SK-N-SH treated with all-trans-retinoic acid at 6 μM for 48 hours (cell line): ENCODE measurements around the gene C16orf95.
"Not testable (repeated sequence)": the region's sequence is repeated elsewhere in the genome, so short reads cannot be mapped to it uniquely, and the experiment has no call there.

Source experiments
- ATAC-seq: fragments of 200-7000 bp; cut with Tn5 transposase; 3 replicates; pipeline ENCODE4 v1.9.1; 2020; ENCODE audit warnings: mild to moderate bottlenecking, moderate library complexity
- ARNTL ChIP-seq: fragments of 450-650 bp; formaldehyde crosslinking; IDR thresholded peaks from 2 replicates; pipeline ENCODE4 v1.5.0; 2020; ENCODE audit warnings: low read depth, mild to moderate bottlenecking, moderate library complexity, borderline replicate concordance
- CSRNP3 ChIP-seq: fragments of 250-450 bp; sonication (Bioruptor Pico); IDR thresholded peaks from 2 replicates; pipeline ENCODE4 v1.5.1; 2021; ENCODE audit warnings: mild to moderate bottlenecking, moderate library complexity
- ESRRG ChIP-seq: fragments of 250-450 bp; sonication (Bioruptor Pico); IDR thresholded peaks from 2 replicates; pipeline ENCODE4 v1.6.1; 2021; ENCODE audit warnings: mild to moderate bottlenecking
- GLIS3 ChIP-seq: fragments of 250-450 bp; sonication (Bioruptor Pico); IDR thresholded peaks from 2 replicates; pipeline ENCODE4 v1.5.0; 2020; ENCODE audit warnings: mild to moderate bottlenecking, moderate library complexity
- ISL1 ChIP-seq: fragments of 250-450 bp; sonication (Bioruptor Pico); IDR thresholded peaks from 2 replicates; pipeline ENCODE4 v2.1.2; 2022; ENCODE audit warnings: mild to moderate bottlenecking, moderate library complexity
- OSR1 ChIP-seq: fragments of 250-450 bp; sonication (Bioruptor Pico); IDR thresholded peaks from 2 replicates; pipeline ENCODE4 v1.8.0; 2022; ENCODE audit warnings: moderate library complexity, mild to moderate bottlenecking, inconsistent platforms
- PPARA ChIP-seq: fragments of 250-450 bp; sonication (Bioruptor Pico); IDR thresholded peaks from 2 replicates; pipeline ENCODE4 v1.5.0; 2020; ENCODE audit warnings: mild to moderate bottlenecking, borderline replicate concordance
- RARB ChIP-seq: fragments of 250-450 bp; sonication (Bioruptor Pico); IDR thresholded peaks from 2 replicates; pipeline ENCODE4 v1.8.0; 2021; ENCODE audit warnings: mild to moderate bottlenecking, moderate library complexity
- TCF4 ChIP-seq: fragments of 250-450 bp; sonication (Bioruptor Pico); IDR thresholded peaks from 2 replicates; pipeline ENCODE4 v1.8.0; 2021; ENCODE audit warnings: mild to moderate bottlenecking, moderate library complexity, borderline replicate concordance
- TOX ChIP-seq: fragments of 250-450 bp; sonication (Bioruptor Pico); IDR thresholded peaks from 2 replicates; pipeline ENCODE4 v1.8.0; 2021; ENCODE audit warnings: mild to moderate bottlenecking, moderate library complexity, borderline replicate concordance
- ZC3H10 ChIP-seq: fragments of 250-450 bp; sonication (Bioruptor Pico); IDR thresholded peaks from 2 replicates; pipeline ENCODE4 v1.5.1; 2021; ENCODE audit warnings: mild to moderate bottlenecking, moderate library complexity
- ZFP3 ChIP-seq: fragments of 250-450 bp; sonication (Bioruptor Pico); IDR thresholded peaks from 2 replicates; pipeline ENCODE4 v1.5.0; 2020; ENCODE audit warnings: mild to moderate bottlenecking, moderate library complexity
- ZFP30 ChIP-seq: fragments of 450-650 bp; formaldehyde crosslinking; IDR thresholded peaks from 2 replicates; pipeline ENCODE4 v1.5.0; 2022; ENCODE audit warnings: mild to moderate bottlenecking, moderate library complexity
- ZNF565 ChIP-seq: fragments of 450-650 bp; formaldehyde crosslinking; conservative IDR thresholded peaks from 2 replicates; pipeline ENCODE4 v1.5.0; 2020; ENCODE audit warnings: low read depth, mild to moderate bottlenecking, moderate library complexity
- ZNF70 ChIP-seq: fragments of 450-650 bp; formaldehyde crosslinking; IDR thresholded peaks from 2 replicates; pipeline ENCODE4 v1.5.0; 2020; ENCODE audit warnings: mild to moderate bottlenecking, moderate library complexity
- TF ChIP-seq, protein P1 (sequence below): fragments of 250-450 bp; sonication (Bioruptor Pico); IDR thresholded peaks from 2 replicates; pipeline ENCODE4 v1.8.0; 2021; ENCODE audit warnings: low read depth, mild to moderate bottlenecking, moderate library complexity, borderline replicate concordance
- TF ChIP-seq, protein P2 (sequence below): fragments of 250-450 bp; sonication (Bioruptor Pico); IDR thresholded peaks from 2 replicates; pipeline ENCODE4 v1.8.0; 2020; ENCODE audit warnings: mild to moderate bottlenecking, moderate library complexity, borderline replicate concordance
- TF ChIP-seq, protein P3 (sequence below): fragments of 250-450 bp; sonication (Bioruptor Pico); IDR thresholded peaks from 2 replicates; pipeline ENCODE4 v1.5.0; 2020; ENCODE audit warnings: mild to moderate bottlenecking, moderate library complexity
- TF ChIP-seq, protein P4 (sequence below): fragments of 250-450 bp; sonication (Bioruptor Pico); IDR thresholded peaks from 2 replicates; pipeline ENCODE4 v1.5.1; 2020; ENCODE audit warnings: low read depth, mild to moderate bottlenecking, moderate library complexity

Gene C16orf95

DNA sequence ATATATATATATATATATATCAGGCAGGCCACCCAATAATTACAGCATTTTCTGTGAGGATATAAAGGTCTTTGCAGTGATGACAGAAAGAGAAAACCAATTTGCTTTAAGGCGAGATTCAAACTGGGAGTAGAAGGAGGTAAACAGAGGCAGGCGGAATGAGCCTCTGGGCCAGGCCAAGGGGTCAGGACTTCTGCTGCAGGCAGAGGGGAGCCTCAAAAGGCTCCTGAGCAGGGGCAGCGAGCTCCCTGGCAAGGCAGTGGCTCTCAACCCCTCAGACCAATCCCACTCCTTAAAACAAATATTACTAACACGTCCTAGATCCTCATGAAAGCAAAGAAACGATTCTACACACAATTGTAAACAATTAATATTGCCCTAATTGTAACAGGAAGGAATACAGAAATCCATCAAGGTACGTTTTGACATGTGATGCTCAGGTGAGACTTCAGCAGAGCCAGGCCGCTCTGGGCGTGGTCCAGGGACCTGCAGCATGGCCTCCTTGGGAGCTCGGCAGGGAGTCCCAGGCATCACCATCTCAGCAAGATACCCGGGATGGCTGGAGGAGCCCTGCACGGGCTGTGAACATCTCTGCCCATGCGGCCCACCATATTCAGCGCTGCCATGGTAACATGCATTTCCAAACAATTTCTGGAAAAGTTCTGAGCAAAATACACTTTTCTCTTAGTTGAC lies 48.0 kb upstream of the C16orf95 start:
- no peak for TF ChIP-seq GLIS3
- TF ChIP-seq, protein P1, sequence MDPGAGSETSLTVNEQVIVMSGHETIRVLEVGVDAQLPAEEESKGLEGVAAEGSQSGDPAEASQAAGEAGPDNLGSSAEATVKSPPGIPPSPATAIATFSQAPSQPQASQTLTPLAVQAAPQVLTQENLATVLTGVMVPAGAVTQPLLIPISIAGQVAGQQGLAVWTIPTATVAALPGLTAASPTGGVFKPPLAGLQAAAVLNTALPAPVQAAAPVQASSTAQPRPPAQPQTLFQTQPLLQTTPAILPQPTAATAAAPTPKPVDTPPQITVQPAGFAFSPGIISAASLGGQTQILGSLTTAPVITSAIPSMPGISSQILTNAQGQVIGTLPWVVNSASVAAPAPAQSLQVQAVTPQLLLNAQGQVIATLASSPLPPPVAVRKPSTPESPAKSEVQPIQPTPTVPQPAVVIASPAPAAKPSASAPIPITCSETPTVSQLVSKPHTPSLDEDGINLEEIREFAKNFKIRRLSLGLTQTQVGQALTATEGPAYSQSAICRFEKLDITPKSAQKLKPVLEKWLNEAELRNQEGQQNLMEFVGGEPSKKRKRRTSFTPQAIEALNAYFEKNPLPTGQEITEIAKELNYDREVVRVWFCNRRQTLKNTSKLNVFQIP (CRISPR knock-in tag): no peak
- TF ChIP-seq, protein P2, sequence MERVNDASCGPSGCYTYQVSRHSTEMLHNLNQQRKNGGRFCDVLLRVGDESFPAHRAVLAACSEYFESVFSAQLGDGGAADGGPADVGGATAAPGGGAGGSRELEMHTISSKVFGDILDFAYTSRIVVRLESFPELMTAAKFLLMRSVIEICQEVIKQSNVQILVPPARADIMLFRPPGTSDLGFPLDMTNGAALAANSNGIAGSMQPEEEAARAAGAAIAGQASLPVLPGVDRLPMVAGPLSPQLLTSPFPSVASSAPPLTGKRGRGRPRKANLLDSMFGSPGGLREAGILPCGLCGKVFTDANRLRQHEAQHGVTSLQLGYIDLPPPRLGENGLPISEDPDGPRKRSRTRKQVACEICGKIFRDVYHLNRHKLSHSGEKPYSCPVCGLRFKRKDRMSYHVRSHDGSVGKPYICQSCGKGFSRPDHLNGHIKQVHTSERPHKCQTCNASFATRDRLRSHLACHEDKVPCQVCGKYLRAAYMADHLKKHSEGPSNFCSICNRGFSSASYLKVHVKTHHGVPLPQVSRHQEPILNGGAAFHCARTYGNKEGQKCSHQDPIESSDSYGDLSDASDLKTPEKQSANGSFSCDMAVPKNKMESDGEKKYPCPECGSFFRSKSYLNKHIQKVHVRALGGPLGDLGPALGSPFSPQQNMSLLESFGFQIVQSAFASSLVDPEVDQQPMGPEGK (CRISPR knock-in tag): no peak
- TF ChIP-seq ZFP30 (CRISPR knock-in tag): no peak
- TF ChIP-seq, protein P3, sequence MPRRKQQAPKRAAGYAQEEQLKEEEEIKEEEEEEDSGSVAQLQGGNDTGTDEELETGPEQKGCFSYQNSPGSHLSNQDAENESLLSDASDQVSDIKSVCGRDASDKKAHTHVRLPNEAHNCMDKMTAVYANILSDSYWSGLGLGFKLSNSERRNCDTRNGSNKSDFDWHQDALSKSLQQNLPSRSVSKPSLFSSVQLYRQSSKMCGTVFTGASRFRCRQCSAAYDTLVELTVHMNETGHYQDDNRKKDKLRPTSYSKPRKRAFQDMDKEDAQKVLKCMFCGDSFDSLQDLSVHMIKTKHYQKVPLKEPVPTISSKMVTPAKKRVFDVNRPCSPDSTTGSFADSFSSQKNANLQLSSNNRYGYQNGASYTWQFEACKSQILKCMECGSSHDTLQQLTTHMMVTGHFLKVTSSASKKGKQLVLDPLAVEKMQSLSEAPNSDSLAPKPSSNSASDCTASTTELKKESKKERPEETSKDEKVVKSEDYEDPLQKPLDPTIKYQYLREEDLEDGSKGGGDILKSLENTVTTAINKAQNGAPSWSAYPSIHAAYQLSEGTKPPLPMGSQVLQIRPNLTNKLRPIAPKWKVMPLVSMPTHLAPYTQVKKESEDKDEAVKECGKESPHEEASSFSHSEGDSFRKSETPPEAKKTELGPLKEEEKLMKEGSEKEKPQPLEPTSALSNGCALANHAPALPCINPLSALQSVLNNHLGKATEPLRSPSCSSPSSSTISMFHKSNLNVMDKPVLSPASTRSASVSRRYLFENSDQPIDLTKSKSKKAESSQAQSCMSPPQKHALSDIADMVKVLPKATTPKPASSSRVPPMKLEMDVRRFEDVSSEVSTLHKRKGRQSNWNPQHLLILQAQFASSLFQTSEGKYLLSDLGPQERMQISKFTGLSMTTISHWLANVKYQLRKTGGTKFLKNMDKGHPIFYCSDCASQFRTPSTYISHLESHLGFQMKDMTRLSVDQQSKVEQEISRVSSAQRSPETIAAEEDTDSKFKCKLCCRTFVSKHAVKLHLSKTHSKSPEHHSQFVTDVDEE (CRISPR knock-in tag): no peak
- TF ChIP-seq, all 23 proteins: peak for 0
- no peak for ATAC-seq

DNA sequence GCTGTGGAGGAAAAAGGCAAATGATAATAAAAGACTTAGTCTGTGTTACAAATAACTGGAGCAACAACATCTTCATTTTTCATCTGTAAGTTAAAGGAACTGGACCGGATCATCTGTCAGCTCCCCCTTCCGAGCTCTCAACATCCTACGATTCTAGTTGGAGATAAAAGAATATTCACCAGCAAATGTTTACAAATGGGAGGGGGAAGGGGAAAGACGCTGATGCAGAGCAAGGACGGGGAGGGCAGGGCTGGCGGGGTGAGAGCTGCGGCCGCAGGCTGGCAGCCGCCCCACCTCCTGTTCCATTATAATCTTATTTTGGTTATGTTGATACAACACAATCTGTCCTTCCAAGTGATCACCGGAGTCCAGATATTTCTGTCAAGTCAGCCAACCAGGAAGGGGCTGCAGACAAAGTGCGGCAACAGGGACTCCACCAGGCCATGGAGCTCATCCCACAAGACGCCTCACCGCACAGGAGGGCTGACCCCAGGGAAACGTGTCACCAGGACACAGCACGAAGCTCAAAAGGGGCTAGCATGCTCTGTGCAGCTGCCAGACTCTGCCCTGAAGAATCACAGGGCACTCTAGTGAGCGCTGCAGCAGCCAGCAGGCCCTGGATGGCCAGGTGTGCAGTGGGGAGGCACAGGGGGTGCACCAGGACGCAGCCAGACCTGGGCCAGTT lies 46.7 kb upstream of the C16orf95 start:
- ATAC-seq: peak; percentile 70
- TF ChIP-seq PPARA (CRISPR knock-in tag) (no peak), TCF4 (CRISPR knock-in tag) (no peak), ZNF565 (CRISPR knock-in tag) (no peak), GLIS3 (no peak), RARB (CRISPR knock-in tag) (no peak), TOX (no peak), ZFP3 (CRISPR knock-in tag) (no peak), CSRNP3 (CRISPR knock-in tag) (no peak), ZC3H10 (CRISPR knock-in tag) (no peak), ARNTL (CRISPR knock-in tag) (no peak), ZNF70 (CRISPR knock-in tag) (no peak), OSR1 (no peak), ESRRG (CRISPR knock-in tag) (no peak), ISL1 (no peak)
- TF ChIP-seq, protein P4, sequence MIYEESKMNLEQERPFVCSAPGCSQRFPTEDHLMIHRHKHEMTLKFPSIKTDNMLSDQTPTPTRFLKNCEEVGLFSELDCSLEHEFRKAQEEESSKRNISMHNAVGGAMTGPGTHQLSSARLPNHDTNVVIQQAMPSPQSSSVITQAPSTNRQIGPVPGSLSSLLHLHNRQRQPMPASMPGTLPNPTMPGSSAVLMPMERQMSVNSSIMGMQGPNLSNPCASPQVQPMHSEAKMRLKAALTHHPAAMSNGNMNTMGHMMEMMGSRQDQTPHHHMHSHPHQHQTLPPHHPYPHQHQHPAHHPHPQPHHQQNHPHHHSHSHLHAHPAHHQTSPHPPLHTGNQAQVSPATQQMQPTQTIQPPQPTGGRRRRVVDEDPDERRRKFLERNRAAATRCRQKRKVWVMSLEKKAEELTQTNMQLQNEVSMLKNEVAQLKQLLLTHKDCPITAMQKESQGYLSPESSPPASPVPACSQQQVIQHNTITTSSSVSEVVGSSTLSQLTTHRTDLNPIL (CRISPR knock-in tag): no peak
- TF ChIP-seq, protein P3 (CRISPR knock-in tag): no peak
- TF ChIP-seq, protein P1 (CRISPR knock-in tag): no peak

DNA sequence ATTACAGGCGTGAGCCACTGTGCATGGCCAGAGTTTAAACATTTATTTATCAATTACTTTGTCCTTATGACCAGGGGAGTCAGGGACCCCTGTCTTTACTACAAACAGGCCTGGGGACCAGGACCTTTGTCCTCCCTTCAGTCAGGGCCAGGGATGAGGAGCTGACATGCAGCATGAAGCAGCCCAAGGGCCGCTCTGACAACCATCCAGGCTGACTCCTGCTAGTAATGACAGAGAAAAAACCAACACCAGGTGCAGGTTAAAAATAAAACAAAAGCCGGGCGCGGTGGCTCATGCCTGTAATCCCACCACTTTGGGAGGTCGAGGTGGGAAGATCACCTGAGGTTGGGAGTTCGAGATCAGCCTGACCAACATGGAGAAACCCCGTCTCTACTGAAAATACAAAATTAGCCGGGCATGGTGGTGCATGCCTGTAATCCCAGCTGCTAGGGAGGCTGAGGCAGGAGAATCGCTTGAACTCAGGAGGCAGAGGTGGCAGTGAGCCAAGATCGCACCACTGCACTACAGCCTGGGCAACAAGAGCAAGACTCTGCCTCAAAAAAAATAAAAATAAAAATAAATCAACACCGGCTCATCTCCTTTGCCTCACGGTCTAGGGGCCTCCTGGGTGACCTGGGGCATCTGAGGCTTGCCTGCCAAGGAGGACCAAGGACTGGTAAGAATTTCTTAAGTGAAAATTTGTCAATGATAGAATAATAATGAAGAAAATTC lies 45.8 kb upstream of the C16orf95 start:
- ATAC-seq: not testable (repeated sequence)
